ENCODE measurements around the gene JAKMIP3.

The JAKMIP3 gene

DNA sequence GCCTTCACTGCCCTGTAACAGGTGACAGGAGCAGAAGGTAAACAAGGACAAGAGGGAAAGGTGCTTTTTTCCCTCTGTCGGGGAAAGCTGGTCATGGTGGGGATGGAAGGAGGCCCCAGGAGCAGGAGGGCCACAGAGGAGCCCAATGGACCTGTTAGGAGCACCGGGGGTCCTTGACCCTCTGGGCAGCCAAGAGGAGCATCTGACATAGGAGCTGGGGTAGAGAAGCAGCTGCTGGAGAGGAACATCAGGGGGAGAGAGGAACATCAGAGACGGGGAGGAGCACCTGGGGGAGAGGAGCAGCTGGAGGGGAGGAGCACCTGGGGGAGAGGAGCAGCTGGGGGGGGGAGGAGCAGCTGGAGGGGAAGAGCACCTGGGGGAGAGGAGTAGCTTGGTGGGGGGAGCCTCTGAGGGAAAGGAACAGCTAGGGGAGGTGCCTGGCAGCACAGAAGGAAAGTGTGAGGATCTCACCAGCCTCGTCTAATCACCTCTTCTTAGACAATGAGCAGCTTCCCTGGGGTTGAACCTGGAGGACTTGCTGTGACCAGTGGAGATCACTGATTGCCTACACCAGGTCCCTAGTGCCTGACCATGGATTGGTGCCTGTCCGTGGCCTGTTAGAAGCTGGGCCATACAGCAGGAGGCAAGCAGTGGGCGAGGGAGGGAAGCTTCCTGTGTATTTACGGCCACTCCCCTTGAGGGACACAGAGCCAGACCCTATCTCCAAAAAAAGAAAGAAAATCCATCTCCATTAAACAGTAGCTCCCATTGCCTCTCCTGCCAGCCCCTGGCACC lies 37.6 kb downstream of the JAKMIP3 start:
- TF ChIP-seq, protein P1, sequence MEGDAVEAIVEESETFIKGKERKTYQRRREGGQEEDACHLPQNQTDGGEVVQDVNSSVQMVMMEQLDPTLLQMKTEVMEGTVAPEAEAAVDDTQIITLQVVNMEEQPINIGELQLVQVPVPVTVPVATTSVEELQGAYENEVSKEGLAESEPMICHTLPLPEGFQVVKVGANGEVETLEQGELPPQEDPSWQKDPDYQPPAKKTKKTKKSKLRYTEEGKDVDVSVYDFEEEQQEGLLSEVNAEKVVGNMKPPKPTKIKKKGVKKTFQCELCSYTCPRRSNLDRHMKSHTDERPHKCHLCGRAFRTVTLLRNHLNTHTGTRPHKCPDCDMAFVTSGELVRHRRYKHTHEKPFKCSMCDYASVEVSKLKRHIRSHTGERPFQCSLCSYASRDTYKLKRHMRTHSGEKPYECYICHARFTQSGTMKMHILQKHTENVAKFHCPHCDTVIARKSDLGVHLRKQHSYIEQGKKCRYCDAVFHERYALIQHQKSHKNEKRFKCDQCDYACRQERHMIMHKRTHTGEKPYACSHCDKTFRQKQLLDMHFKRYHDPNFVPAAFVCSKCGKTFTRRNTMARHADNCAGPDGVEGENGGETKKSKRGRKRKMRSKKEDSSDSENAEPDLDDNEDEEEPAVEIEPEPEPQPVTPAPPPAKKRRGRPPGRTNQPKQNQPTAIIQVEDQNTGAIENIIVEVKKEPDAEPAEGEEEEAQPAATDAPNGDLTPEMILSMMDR (IDR thresholded peaks at IDR 0.05; ENCODE audit: low read depth, low read length), result no peak
- DNase-seq (ENCODE audit: extremely low read depth, low read depth), result no peak

GRCh38 chr10:132104062-132104461 lies 38.3 kb downstream of the JAKMIP3 start:
- TF ChIP-seq, protein P1 (IDR thresholded peaks at IDR 0.05; ENCODE audit: low read depth, low read length), result no peak
- DNase-seq (ENCODE audit: extremely low read depth, low read depth), result no peak

DNA sequence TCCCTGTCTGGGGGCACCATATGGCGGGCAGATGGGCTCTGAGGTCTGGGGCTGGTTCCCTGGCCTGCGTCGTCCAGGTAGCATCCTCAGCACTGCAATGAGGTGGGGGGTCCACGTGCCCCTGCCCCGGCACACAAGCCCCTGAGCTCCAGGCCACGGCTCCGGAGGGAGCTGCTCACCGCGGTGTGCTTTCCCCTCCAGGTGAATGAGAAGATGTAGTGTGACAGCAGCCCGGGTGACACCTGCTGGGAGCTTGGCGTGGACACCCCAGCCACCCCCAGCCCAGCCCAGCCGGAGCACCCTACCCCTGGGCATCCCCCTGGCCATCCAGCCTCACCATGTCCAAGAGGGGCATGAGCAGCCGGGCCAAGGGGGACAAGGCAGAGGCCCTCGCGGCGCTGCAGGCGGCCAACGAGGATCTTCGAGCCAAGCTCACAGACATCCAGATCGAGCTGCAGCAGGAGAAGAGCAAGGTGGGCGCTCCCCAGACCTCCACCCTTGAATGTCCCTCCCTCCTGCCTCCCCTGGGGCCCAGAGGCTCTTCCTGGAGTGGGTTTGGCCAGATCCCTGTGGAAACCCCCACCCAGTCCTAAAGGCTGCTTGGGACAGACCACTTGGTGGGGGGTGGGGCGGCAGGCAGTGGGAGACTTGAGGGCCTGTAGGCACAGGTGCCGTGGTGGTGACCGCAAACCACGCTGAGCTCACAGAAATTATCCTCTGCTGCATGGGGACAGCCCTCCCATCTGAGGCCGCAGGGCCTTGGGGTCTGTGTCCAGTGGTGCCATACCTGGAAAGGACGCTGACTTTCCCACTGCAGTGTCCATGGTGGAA lies 38.9 kb downstream of the JAKMIP3 start:
- TF ChIP-seq, protein P1 (IDR thresholded peaks at IDR 0.05; ENCODE audit: low read depth, low read length), result no peak

DNA sequence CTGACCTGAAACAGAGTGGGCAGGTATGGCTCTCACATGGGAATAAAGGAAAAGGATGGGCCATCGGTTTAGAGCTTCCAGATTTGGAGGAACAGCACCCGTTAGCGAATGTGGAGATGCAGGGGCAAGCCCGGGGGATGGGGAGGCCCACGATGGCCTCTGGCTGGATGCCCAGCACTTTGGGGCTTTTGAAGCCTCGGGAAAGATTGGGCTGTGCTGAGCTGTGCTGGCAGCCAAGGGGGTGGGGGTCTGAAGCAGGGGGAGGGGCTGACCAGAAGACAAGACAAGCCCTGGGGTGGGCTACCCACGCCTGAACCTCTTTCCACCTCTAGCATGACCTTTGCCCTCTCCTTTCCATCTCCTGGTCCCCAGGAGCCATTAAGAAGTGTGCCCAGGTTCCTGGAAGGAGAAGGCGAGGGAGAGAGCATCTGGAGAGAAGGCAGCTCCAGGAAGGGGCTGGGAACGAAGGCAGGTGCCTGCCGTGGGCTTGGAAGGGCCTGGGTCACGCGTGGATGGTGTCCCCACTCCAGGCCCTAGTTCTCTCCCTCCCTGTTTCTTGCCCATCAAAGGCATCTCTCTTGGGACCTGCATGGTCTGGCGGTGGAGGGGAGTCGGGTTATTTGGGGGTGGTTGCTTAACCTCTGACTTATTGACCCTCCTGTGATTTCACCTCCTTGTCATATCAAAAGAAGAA lies 39.7 kb downstream of the JAKMIP3 start:
- TF ChIP-seq, protein P1 (IDR thresholded peaks at IDR 0.05; ENCODE audit: low read depth, low read length), result no peak
- no peak for DNase-seq (ENCODE audit: extremely low read depth, low read depth)

More for the DNA sequence above, 38.9 kb downstream of the JAKMIP3 start:
- no peak for DNase-seq (ENCODE audit: extremely low read depth, low read depth)

GRCh38 chr10:132106431-132106830 lies 40.7 kb downstream of the JAKMIP3 start:
- DNase-seq (ENCODE audit: extremely low read depth, low read depth), result no peak
- TF ChIP-seq, protein P1 (IDR thresholded peaks at IDR 0.05; ENCODE audit: low read depth, low read length), result no peak

DNA sequence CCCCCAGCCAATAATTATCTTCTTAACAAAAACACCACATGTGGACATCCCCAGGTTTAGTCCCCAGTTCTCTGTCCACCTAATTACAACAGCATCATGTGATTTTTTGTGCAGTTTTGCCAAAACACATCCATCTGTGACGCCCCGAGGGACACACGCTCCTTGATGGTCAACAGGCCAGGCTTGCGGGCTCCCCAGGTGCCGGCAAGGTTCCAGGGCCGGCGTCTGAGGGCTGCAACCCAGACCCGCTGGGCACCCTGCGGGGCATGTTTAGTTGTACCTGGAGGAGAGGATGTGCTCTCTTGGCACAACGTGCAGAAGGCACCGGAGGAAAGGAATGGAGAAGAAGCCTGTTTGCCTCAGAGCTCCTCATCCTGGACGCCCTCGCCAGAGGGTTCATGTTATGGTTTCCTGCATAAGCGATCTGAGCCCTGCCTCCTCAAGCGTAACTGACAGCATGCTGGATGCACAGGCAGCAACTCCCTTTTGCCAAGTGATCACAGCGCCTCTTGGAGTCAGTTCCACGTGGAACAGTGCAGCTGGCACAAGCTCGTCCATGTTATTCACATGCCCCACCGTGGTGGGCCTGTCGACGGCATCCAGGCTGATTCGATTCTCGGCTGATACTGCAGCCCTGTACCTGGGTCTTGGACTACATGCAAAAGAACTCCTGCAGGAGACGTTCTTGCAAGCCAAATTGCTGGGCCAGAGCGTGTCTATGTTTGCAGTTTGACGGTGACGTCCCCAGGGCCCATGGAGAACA lies 41.6 kb downstream of the JAKMIP3 start:
- TF ChIP-seq, protein P1 (IDR thresholded peaks at IDR 0.05; ENCODE audit: low read depth, low read length), result no peak
- DNase-seq (ENCODE audit: extremely low read depth, low read depth), result no peak

Measured in AG09319 (cell line).